Cardiac fibroblast (primary cell): Measurements from ENCODE around the gene ZNF488.
A peak's percentile ranks its signal among the peaks of the same experiment; 100 is the strongest.

Experiments used
- DNase-seq, 2 donors: peaks; one replicate each; pipeline versions ENCODE4 v3.0.0 to v3.0.0-alpha.2; 2010; ENCODE audit warnings: low read depth in 2 of 2
- H3K4me3 ChIP-seq, 2 donors: replicated peaks in 1 of 2; 1 replicate in 1 of 2; 2 replicates in 1 of 2; pipeline ENCODE4 v1.5.1; 2011; ENCODE audit warnings: low read depth in 2 of 2, low read length in 2 of 2, mild to moderate bottlenecking in 2 of 2, moderate library complexity in 1 of 2
- TF ChIP-seq, protein P1 (sequence below): IDR thresholded peaks from one replicate; pipeline ENCODE4 v1.5.1; 2011; ENCODE audit warnings: low read depth, mild to moderate bottlenecking, low read length, inconsistent platforms

The ZNF488 gene

DNA sequence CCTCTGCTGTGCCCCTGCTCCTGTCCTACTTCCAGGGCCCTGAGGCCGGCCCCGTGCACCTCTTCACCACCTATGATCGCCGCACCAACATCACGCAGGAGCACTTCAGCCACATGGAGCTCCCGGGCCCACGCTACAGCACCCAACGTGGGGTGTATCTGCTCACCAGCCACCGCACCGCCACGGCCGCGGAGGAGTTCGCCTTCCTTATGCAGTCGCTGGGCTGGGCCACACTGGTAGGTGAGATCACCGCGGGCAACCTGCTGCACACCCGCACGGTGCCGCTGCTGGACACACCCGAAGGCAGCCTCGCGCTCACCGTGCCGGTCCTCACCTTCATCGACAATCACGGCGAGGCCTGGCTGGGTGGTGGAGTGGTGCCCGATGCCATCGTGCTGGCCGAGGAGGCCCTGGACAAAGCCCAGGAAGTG is 34.1 kb downstream of the ZNF488 start:
- H3K4me3 ChIP-seq, result no peak overlapping the region
- DNase-seq, result no peak
- TF ChIP-seq, protein P1, sequence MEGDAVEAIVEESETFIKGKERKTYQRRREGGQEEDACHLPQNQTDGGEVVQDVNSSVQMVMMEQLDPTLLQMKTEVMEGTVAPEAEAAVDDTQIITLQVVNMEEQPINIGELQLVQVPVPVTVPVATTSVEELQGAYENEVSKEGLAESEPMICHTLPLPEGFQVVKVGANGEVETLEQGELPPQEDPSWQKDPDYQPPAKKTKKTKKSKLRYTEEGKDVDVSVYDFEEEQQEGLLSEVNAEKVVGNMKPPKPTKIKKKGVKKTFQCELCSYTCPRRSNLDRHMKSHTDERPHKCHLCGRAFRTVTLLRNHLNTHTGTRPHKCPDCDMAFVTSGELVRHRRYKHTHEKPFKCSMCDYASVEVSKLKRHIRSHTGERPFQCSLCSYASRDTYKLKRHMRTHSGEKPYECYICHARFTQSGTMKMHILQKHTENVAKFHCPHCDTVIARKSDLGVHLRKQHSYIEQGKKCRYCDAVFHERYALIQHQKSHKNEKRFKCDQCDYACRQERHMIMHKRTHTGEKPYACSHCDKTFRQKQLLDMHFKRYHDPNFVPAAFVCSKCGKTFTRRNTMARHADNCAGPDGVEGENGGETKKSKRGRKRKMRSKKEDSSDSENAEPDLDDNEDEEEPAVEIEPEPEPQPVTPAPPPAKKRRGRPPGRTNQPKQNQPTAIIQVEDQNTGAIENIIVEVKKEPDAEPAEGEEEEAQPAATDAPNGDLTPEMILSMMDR, result no peak

DNA sequence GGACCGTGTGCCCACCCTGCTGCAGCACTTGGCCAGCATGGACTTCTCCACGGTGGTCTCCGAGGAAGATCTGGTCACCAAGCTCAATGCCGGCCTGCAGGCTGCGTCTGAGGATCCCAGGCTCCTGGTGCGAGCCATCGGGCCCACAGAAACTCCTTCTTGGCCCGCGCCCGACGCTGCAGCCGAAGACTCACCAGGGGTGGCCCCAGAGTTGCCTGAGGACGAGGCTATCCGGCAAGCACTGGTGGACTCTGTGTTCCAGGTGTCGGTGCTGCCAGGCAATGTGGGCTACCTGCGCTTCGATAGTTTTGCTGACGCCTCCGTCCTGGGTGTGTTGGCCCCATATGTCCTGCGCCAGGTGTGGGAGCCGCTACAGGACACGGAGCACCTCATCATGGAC is 34.6 kb downstream of the ZNF488 start:
- H3K4me3 ChIP-seq, result no peak overlapping the region
- DNase-seq, result no peak
- TF ChIP-seq, protein P1, result no peak

DNA sequence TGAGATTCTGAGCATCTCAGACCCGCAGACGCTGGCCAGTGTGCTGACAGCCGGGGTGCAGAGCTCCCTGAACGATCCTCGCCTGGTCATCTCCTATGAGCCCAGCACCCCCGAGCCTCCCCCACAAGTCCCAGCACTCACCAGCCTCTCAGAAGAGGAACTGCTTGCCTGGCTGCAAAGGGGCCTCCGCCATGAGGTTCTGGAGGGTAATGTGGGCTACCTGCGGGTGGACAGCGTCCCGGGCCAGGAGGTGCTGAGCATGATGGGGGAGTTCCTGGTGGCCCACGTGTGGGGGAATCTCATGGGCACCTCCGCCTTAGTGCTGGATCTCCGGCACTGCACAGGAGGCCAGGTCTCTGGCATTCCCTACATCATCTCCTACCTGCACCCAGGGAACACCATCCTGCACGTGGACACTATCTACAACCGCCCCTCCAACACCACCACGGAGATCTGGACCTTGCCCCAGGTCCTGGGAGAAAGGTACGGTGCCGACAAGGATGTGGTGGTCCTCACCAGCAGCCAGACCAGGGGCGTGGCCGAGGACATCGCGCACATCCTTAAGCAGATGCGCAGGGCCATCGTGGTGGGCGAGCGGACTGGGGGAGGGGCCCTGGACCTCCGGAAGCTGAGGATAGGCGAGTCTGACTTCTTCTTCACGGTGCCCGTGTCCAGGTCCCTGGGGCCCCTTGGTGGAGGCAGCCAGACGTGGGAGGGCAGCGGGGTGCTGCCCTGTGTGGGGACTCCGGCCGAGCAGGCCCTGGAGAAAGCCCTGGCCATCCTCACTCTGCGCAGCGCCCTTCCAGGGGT is 35.2 kb downstream of the ZNF488 start:
- TF ChIP-seq, protein P1, result no peak
- no peak overlapping the region for H3K4me3 ChIP-seq
- no peak for DNase-seq

DNA sequence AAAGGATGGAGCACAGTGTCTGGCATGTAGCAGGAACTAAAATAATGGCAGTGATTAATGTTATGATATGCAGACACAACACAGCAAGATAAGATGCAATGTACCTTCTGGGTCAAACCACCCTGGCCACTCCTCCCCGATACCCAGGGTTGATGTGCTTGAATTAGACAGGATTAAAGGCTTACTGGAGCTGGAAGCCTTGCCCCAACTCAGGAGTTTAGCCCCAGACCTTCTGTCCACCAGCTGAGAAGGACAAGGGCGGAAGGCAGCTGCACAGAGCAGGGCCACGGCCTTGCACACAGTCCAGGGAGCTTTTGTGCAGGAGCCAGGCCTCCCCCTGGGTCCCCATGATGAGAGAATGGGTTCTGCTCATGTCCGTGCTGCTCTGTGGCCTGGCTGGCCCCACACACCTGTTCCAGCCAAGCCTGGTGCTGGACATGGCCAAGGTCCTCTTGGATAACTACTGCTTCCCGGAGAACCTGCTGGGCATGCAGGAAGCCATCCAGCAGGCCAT is 35.9 kb downstream of the ZNF488 start, which contains the start of gene RBP3:
TSS of gene RBP3 (plus strand) at position 226 of the 514 bp plus-strand sequence. CDS start at position 348, 122 bp downstream.
- no peak within 1 kb of the TSS for H3K4me3 ChIP-seq
- DNase-seq, result no peak
- TF ChIP-seq, protein P1, result no peak

DNA sequence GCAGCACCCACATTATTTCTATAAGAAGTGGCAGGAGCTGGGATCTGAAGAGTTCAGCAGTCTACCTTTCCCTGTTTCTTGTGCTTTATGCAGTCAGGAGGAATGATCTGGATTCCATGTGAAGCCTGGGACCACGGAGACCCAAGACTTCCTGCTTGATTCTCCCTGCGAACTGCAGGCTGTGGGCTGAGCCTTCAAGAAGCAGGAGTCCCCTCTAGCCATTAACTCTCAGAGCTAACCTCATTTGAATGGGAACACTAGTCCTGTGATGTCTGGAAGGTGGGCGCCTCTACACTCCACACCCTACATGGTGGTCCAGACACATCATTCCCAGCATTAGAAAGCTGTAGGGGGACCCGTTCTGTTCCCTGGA is 36.8 kb downstream of the ZNF488 start:
- TF ChIP-seq, protein P1, result no peak
- no peak for DNase-seq

DNA sequence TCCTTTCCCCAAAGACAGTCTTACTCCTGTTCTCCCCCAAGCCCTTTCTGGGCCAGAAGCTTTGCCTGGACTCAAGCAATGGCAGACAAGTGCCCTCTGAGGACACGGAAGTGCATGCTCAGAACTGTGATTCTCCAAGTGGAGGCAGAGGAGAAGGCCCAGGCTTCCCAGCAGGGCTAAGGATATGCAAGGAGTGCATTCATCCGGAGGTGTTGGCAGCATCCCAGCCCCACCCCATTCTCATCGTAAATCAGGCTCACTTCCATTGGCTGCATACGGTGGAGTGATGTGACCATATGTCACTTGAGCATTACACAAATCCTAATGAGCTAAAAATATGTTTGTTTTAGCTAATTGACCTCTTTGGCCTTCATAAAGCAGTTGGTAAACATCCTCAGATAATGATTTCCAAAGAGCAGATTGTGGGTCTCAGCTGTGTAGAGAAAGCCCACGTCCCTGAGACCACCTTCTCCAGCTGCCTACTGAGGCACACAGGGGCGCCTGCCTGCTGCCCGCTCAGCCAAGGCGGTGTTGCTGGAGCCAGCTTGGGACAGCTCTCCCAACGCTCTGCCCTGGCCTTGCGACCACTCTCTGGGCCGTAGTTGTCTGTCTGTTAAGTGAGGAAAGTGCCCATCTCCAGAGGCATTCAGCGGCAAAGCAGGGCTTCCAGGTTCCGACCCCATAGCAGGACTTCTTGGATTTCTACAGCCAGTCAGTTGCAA is 37.4 kb downstream of the ZNF488 start:
- peak in 1 of 2 donors; percentile 8 for DNase-seq
- TF ChIP-seq, protein P1, result no peak

More for the DNA sequence above, 36.8 kb downstream of the ZNF488 start:
- no peak overlapping the region for H3K4me3 ChIP-seq

More for the DNA sequence above, 37.4 kb downstream of the ZNF488 start:
- no peak overlapping the region for H3K4me3 ChIP-seq
